MV-4-11 (cell line): ENCODE data around the gene CMTM1.
"Not testable (repeated sequence)": the region's sequence is repeated elsewhere in the genome, so short reads cannot be mapped to it uniquely, and the experiment has no call there.

Experiments
- DNase-seq: peaks from one replicate; lab custom pipeline; 2025; lab: John Stamatoyannopoulos, UW

The CMTM1 gene

DNA sequence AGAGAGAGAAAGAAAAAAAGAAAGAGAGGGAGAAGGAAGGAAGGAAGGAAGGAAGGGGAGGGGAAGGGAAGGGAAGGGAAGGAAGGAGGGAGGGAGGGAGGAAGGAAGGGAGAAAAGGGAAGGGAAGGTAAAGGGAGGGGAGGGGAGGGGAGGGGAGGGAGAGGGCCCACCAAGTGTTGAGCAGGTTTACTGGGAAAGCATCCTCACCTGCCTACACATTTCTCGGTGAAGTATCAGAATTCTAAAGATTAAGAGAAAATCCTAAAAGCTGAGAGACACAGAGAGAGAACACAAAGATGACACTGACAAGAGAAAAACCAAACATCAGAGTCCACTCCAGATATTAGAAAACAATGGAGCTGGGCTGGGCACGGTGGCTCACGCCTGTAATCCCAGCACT, 26.0 kb downstream of the CMTM1 start:
- DNase-seq = no peak

DNA sequence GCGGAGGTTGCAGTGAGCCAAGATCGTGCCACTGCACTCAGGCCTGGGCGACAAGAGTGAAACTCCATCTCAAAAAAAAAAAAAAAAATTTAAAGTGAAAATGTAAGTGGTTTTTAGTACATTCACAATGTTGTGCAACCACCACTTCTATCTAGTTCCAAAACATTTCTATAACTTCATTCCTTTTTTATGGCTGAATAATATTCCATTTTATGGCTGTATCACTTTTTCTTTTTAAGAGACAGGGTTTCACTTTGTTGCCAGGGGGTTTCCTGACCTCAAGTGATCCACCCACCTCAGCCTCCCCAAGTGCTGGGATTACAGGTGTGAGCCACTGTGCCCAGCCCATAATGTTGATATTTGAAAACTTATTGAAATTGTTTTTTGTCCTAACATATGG, 26.6 kb downstream of the CMTM1 start:
- no peak for DNase-seq

DNA sequence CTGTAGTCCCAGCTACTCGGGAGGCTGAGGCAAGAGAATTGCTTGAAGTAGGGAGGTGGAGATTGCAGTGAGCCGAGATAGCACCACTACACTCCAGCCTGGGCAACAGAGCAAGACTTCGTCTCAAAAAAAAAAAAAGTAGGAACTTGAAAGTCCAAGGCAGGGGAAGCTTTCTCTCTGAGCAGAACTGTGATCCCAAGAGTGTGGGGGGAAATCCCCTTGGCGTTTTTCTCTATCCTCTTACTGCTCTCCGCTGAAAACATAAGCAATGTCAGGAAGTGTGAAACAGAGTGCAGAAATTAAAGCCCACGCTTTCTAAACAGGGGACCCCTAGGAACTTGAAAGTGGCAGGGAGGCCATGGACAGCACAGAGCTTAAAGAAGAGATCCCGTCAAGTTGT, 28.5 kb downstream of the CMTM1 start:
- no peak for DNase-seq

DNA sequence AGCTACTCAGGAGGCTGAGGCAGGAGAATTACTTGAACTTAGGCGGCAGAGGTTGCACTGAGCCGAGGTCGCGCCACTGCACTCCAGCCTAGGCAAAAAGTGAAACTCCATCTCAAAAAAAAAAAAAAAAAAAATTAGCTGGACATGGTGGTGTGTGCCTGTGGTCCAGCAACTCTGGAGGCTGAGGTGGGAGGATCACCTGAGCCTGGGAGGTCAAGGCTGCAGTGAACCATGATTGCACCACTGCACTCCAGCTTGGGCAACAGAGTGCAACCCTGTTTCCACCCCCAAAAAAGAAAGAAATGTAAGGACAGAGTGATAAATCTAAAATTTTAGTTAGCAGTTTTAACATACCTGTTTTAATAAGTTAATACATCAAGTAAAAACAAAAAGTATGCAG, 30.3 kb downstream of the CMTM1 start:
- not testable (repeated sequence) for DNase-seq

DNA sequence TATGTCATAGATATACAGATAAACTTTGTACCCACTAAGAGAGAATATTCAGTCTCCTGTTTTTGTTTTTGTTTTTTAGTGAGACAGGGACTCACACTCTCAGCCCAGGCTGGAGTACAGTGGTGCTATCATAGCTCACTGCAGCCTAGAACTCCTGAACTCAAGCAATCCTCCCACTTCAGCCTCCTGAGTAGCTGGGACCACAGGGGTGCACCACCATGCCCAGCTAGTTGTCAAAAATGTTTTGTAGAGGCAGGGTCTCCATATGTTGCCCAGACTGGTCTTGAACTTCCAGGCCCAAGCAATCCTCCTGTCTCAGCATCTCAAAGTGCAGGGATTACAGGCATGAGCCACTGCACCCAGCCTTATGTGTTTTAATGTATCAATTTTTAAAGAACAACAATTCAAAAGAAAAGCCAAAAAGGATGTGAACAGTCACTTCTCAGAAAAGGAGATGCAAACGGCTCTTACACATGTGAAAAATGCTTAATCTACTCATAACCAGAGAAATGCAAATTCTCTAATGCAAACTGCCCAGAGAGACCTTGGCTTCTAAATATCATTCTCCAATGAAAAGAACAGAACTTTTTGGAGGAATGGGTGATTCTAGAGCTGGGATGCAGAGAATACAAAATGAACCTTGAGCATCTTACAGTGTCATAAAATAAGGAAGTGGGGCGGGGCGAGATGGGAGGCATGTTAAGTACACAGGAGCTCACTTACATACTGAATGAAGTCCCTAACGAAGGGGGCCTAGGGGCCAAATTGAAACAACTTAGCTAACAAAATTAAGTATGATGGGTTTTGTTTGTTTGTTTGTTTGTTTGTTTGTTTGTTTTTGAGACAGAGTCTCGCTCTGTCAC, 31.0 kb downstream of the CMTM1 start:
- DNase-seq = no peak

DNA sequence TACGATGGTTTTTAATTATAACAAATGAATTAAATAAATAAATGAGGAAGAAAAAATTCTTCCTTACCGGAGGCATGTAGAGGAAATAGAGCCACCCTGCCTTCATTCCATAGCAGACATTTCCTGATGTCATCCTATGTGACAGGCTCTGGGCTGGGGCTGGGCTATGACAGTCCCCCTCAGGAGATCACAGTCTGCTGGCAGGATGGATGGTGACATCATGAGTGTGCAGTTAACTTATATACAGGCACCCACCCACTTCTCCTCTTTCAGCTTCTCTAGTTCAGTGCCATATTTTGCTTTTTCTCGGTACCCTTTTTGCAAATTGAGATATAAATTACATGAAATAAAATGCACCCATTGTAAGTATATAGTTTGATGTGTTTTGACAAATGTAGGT, 31.9 kb downstream of the CMTM1 start:
- DNase-seq = no peak

DNA sequence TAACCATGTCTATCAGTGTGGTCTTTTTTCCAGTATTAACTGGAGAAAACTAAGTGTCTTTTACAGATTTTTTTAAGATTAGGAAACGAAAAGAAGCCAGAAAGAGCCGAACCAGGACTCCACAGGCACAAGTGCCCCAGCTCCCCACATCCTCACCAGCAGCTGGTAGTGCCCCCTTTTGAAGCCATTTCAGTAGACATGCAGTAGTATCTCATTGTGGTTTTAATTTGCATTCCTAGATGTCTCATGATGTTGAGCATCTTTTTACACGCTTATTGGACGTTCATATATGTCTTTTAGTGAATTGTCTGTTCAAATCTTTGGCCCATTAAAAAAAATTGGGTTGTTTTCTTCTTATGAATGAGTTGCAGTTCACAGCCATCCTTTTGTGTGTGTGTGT, 33.5 kb downstream of the CMTM1 start:
- DNase-seq = no peak

DNA sequence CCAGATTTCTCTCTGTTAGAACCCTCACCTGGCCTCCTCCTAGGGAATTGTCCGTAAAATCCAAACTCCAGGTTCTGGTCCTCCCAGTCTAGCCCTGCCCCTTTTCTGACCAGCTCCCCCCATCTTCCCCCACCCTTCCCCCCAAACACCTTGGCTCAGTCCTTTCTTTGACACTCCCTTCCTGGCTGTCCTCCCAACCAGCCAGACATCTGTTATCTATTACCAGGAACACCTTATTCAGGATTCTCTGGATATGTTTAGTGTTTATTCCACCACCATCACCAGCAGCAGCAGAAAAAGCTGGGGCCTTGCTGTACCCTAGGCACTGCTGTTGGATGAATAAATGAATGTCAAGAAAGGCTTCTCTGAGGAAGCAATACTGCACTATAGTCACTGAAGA, 34.2 kb downstream of the CMTM1 start:
- no peak for DNase-seq

DNA sequence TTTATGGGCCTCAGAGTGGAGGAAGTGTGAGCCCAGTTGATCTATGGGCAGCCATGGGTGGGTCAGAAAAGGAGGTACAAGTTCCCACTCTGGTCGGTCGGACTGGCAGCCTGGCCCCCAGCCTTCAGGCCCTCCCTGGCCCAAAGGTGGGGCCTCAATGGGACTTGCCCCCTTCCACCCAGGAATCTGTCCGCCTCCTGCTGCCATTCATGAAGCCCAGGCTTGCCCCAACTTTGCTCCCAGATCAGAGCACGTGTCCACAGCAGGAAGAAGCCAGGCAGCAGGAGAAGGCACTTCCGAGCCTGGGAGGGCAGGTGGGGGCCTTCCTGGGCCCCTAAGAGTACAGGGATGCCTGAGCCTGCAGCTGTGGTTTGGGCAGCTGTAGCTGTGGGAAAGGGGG, 35.2 kb downstream of the CMTM1 start:
- no peak for DNase-seq

DNA sequence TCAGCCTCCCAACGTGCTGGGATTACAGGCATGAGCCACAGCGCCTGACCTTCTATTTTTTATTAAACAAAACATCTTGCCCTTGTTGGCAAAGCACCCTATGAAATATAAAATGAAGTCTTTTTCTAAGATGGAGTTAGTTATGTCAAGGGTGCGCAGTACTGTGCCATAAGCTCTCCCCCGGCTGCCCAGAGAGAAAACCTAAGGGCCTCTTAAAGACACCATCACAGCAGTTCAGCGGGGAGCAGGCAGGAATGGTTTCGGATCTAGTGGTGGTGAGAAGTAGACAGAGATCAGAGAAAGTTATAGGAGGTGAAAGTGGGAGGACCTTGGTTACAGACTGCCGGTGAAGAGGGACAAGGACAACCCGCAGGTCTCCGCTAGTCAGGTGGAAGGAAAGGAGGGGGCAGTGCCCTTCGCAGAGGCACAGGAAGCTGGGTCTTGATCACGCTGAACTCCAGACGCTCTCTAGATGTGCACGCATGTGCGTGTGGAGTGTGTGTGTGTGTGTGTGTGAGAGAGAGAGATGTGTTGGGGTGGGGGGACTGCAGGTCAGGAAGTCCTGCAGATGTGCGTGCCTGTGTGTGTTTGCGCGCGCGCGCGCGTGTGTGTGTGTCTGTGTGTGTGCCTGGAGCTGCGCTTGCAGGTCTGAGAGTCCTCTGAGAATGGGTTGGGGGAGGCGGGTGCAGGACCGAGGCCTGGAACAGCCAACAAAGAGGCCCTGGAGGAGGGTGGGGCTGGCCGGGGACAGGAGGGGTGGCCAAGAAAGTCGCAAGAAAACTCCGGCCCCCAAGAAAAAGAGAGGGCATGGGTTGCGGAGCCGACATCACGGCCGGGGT, 37.5 kb downstream of the CMTM1 start:
- peak; percentile 73 for DNase-seq

DNA sequence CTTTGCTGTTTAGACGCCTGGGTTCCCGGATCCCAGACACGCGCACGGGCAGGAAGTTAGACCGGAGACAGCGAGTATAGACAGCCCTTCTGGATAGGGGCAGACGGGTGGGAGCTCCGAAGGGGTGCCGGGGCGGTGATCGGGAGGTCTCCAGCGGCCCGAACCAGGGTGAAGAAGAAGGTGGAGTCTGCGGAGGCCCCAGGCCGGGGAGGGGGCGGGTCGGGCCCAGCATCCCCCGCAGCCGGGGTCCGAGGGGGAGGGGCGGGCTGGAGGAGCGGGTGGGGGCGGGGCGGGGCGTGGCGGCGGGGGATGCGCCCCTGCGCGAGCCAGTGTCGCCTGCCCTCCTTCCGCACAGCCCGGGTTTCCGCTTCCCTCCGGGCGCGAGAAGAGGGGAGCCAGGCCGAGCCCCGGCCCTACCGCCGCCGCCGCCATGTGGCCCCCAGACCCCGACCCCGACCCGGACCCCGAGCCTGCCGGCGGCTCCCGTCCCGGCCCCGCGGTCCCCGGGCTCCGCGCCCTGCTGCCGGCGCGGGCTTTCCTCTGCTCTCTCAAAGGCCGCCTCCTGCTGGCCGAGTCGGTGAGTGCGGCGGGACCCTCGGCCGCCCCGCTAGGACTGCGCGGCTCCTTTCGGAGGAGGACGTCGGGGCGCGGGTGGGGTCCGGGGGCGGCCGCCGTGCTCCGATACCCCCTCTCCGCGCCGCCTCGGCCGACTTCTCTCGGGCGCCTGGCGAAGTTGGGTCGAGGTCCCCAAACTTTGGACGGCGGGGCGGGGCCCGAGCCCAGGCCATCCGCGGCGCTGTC, 38.3 kb downstream of the CMTM1 start, which contains the start of gene CMTM3:
Gene CMTM3, plus strand, starts transcription at position 329 of the 801 bp plus-strand sequence. Its CDS starts 102 bp downstream, at position 431.
- DNase-seq = peak; percentile 47

DNA sequence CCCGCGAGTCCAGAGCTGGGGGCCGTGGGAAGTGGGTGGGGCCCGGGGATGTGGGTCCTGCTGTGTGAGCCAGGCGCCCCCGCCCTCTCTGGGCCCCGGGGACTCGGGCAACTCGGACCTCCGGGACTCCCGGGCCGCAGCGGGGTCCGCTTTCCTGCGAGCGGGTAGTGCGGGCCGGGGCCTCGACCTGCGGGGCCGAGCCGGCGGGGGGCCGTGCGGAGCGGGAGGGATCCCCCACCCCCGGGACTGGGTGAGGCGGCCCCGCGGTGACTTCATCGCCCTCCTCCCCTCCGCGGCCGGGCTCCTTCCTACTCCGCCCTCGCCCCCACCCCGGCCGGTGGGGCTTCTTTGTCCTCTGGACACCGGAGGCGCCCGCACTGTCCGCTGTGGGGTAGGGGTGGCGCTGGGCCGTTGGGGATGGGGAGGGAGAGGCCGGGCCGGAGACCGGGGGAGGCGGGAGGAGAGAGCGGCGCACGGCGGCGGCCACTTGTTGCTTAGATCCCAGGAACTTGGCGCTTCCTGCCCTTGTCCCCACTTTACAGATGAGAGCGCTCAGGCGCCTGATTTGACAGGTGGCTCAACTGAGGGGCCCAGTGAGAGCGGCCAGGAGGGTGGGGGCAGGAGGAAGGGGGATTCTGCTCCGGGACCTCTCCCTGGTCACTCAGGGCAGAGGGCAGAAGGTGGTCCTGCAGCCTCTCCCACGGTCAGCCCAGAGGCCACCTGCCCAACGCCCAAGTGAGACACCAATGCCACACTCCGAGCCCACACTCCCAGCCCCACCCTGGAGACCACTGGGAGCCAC, 39.1 kb downstream of the CMTM1 start:
- no peak for DNase-seq

DNA sequence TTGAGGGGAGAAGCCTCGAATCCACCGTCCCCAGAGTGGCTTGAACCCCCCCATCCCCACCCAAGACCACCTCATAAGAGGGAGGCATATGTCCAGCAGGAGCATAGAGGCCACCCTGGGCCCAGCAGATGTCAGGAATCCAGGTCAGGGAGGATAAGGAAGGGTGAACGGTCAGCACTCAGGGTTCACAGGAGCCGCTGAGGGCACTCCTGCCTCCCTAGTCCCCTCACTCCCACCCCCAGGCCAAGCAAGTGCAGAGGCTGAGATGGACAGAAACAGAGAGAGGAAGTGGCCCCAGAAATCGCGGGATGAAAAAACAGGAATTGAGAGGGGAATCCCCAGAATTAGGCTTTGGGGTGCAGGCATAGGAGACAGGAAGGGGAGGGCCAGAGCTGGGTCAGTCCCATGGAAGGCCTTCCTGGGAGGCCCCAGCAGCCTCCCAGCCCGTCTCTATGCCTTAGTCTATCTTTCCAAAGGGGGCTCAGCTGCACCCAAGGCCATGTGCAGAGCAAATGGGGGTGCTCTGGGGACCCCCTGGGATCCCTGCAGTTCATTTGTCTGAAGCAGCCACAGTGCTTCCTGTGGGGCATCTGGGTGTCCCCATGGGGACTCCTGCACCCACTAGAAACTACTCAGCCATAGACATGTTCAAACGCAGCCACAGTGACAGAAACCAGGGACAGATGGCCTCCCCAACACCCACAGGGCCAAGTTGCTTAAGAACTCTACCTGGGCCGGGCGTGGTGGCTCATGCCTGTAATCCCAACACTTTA, 39.9 kb downstream of the CMTM1 start:
- DNase-seq = peak; percentile 79

DNA sequence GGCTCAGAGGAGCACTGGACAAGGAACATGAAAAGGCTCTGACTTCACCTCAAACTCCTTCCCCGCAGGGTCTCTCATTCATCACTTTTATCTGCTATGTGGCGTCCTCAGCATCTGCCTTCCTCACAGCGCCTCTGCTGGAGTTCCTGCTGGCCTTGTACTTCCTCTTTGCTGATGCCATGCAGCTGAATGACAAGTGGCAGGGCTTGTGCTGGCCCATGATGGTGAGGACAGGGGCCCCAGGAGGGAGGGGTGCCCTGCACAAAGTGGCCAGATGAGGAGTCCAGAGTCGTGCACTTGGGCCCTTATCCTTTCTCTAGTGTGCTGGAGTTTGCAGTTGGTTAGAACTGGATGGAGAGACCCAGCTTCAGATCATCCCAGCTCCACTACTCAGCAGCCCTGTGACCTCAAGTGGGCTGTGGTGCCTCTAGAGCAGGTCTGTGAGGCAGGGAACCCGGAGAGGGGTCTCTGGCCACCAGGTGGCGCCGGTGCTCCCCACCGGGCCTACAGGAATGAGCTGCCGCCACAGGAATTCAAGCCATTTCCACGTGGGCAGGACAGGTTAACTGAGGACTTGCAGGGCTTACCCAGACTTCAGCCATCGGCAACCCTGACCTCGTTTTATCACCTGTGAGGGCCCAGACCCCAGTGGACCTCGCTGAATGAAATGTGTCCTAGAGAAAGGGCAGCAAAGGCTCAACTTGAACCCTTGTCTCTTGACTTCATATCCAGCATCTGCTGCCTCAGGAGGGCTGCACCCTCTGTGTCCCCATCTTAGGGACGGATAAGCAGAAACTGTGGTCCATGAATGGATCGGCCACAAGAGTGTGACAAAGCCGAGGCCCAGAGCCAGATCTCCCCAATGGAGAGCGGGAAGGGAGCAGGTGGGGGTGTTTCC, 42.3 kb downstream of the CMTM1 start:
- DNase-seq = peak; percentile 62

DNA sequence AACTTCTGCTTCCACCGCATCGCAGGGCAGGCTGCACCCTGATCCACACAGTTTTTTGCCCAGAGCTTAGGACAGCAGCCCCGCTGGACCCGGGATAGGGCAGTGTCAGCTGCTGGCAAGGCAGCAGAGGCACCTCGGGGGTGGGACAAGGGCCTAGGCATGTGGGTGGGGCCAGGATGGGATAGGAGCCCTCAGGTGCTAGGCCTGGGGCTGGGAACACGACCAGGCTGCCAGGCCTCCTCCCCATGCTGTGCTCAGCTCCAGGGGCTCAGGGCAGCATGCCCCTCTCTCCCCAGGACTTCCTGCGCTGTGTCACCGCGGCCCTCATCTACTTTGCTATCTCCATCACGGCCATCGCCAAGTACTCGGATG, 42.9 kb downstream of the CMTM1 start:
- no peak for DNase-seq

DNA sequence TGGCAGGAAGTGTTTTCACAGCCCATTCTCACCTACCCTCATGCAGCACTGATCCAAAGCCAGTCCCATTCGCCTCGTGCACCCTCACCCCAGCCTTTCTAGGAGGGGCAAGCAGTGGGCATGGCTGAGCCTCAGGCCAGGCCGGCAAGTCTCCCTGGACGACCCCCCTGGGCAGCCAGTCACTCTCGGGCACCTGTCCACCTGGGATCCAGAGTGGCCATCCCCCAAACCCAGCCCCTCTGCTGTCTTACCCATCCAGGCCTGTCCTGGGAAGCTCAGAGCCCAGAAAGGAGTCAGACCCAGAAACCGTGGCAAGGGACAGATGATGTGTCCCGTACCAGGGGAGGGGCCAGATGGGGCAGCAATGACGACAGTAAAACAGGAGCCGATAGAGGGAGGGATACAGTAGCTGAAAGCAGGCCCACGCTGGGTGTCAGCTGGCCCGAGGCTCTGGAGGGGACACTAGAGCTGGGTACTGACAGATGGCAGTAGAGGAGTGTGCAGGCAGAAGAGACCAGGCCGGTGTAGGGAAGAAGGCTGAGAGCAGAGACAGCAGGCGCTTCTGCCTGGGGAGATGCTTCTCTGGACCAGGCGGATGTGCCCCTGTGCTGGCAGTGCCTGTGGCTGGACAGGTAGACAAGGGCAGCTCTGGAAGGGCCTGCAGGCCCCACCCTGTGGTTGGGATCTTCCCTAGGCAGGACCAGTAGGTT, 44.0 kb downstream of the CMTM1 start:
- DNase-seq = no peak

DNA sequence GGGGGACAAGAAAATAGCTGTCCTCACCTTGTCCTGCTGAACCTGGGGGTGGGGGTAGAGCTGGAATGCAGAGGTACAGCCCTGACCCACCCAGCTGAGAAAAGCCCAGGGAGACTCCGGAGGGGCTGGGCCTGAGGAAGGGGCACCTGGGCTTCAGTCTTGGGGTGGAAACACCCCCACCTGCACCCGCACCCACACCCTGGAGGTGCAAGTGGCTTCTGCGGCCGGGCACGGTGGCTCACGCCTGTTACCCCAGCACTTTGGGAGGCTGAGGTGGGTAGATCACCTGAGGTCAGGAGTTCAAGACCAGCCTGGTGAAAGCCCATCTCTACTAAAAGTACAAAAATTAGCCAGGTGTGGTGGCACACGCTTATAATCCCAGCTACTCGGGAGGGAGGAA, 45.7 kb downstream of the CMTM1 start:
- not testable (repeated sequence) for DNase-seq

DNA sequence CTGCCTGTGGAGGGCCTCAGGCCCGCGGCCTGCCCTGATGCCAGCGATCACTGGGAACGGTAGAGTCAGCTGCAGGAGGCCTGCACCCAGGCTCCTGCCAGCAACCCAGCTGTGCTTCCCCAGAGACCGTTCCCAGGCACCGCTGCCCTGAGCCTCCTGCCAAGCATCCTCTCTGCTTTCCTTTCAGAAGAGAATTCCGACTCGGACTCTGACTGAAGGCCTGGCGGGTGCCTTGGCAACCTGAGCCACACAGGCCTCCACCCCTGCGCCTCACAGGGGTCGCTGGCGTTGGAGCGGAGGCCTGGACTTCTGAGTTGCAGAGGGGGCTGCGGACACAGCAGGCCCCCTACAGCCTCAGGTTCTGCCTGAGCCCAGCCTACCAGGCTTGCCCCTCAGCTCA, 46.2 kb downstream of the CMTM1 start:
- DNase-seq = no peak
